Measurements from ENCODE around the gene UBQLN1.
"Not testable (repeated sequence)": the region's sequence is repeated elsewhere in the genome, so short reads cannot be mapped to it uniquely, and the experiment has no call there.

Gene UBQLN1

GRCh38 chr9:83630938-83631457 is 76.8 kb downstream of the UBQLN1 start:
- DNase-seq (ENCODE audit: low read depth) = no peak

GRCh38 chr9:83629433-83630104 is 78.2 kb downstream of the UBQLN1 start:
- no peak for DNase-seq (ENCODE audit: low read depth)

- DNase-seq (ENCODE audit: low read depth) = no peak
Measured at GRCh38 chr9:83628540-83628939, 79.2 kb downstream of the UBQLN1 start.

GRCh38 chr9:83625178-83625577 is 82.6 kb downstream of the UBQLN1 start:
- no peak for DNase-seq (ENCODE audit: low read depth)

GRCh38 chr9:83623679-83624076 is 84.1 kb downstream of the UBQLN1 start:
- DNase-seq (ENCODE audit: low read depth) = no peak

- DNase-seq (ENCODE audit: low read depth) = peak; percentile 45
Measured at GRCh38 chr9:83622939-83623678, 84.6 kb downstream of the UBQLN1 start, which contains the start of gene IDNK. IDNK (plus strand) TSS chr9:83623143; CDS start chr9:83623172, 29 bp downstream.

GRCh38 chr9:83622433-83622938 is 85.3 kb downstream of the UBQLN1 start:
- no peak for DNase-seq (ENCODE audit: low read depth)

GRCh38 chr9:83620841-83621636 is 86.7 kb downstream of the UBQLN1 start:
- DNase-seq (ENCODE audit: low read depth) = no peak

- DNase-seq (ENCODE audit: low read depth) = no peak
Measured at GRCh38 chr9:83617299-83617698, 90.5 kb downstream of the UBQLN1 start.

GRCh38 chr9:83613298-83613697 is 94.5 kb downstream of the UBQLN1 start:
- not testable (repeated sequence) for DNase-seq (ENCODE audit: low read depth)
